A549 (cell line): ENCODE measurements around the gene AMPD3. TPM values are rescaled to one million over a fixed set of nuclear protein-coding genes. Genes with fewer than 3 reads are reported as not detected.

Experiments
- ATAC-seq, 2 experiments: fragments of 200-7000 bp in 1 of 2; fragments of >200 bp in 1 of 2; cut with Nextera tagmentation in 1 of 2; cut with Tn5 transposase in 1 of 2; 3 replicates each; pipeline versions ENCODE4 v1.8.0 to v1.9.1; 2018 to 2020; ENCODE audit warnings: mild to moderate bottlenecking in 1 of 2, moderate library complexity in 1 of 2
- CTCF ChIA-PET: fragments of 300-600 bp; sonication (Branson Sonifier 250); formaldehyde crosslinking; extraction: SDS; loops from one replicate; lab custom pipeline; 2021; ENCODE audit warnings: antibody characterized with exemption, inconsistent platforms; lab: Yijun Ruan, JAX
- POLR2A ChIA-PET: fragments of 350-600 bp; formaldehyde crosslinking; extraction: SDS; loops from one replicate; lab custom pipeline; 2021; ENCODE audit warnings: antibody characterized with exemption, inconsistent platforms; lab: Yijun Ruan, JAX
- DNase-seq, 2 experiments: peaks; one replicate each; pipeline versions ENCODE4 v3.0.0 to v3.0.0-alpha.2; 2011 to 2016; ENCODE audit warnings: low read depth in 1 of 2, low spot score in 1 of 2
- FAIRE-seq: peaks from 2 replicates; lab custom pipeline; 2011; peaks lifted over from hg19 to GRCh38; lab: Jason Lieb, UNC
- H3K27ac ChIP-seq, 2 experiments: fragments of >200 bp; sonication (Bioruptor Twin); formaldehyde crosslinking; 3 replicates each; pipeline ENCODE4 v1.5.1; 2016 to 2017
- H3K4me1 ChIP-seq: fragments of >200 bp; sonication (Bioruptor Twin); formaldehyde crosslinking; 3 replicates; pipeline ENCODE4 v1.6.1; 2016
- H3K4me2 ChIP-seq: fragments of >200 bp; sonication (Bioruptor Twin); formaldehyde crosslinking; 3 replicates; pipeline ENCODE4 v1.6.1; 2016
- H3K4me3 ChIP-seq: fragments of >200 bp; sonication (Bioruptor Twin); formaldehyde crosslinking; 3 replicates; pipeline ENCODE4 v1.5.1; 2016
- H3K9me3 ChIP-seq: fragments of >200 bp; sonication (Bioruptor Twin); formaldehyde crosslinking; 3 replicates; pipeline ENCODE4 v1.6.1; 2016
- CBX2 ChIP-seq: fragments of 200-600 bp; sonication (generic); IDR thresholded peaks from 2 replicates; pipeline ENCODE4 v1.6.1; 2016; ENCODE audit warnings: low read depth, mild to moderate bottlenecking, borderline replicate concordance
- CBX8 ChIP-seq: fragments of 200-600 bp; sonication (generic); IDR thresholded peaks from 2 replicates; pipeline ENCODE4 v1.6.1; 2016
- CEBPB ChIP-seq, 2 experiments: fragments of >200 bp in 1 of 2; sonication (Bioruptor Twin) in 1 of 2; formaldehyde crosslinking in 1 of 2; IDR thresholded peaks; 2 replicates each; pipeline ENCODE4 v1.6.1; 2012 to 2016
- CHD2 ChIP-seq: fragments of 150-350 bp; IDR thresholded peaks from 2 replicates; pipeline ENCODE4 v1.6.1; 2014; ENCODE audit warnings: low read length; ENCODE audit not compliant: partially characterized antibody
- CHD4 ChIP-seq: fragments of 200-600 bp; sonication (generic); IDR thresholded peaks from 2 replicates; pipeline ENCODE4 v1.6.1; 2016; ENCODE audit warnings: antibody characterized with exemption, mild to moderate bottlenecking, borderline replicate concordance
- EHMT2 ChIP-seq: fragments of 200-600 bp; sonication (generic); IDR thresholded peaks from 2 replicates; pipeline ENCODE4 v1.6.1; 2016; ENCODE audit warnings: antibody characterized with exemption, low read depth, mild to moderate bottlenecking, moderate library complexity
- EP300 ChIP-seq, 2 experiments: fragments of >200 bp; sonication (Bioruptor Twin); formaldehyde crosslinking; IDR thresholded peaks; 2 replicates in 1 of 2; 3 replicates in 1 of 2; pipeline ENCODE4 v1.6.1; 2016 to 2017
- ESRRA ChIP-seq: fragments of 150-350 bp; IDR thresholded peaks from 2 replicates; pipeline ENCODE4 v1.6.1; 2014; ENCODE audit warnings: mild to moderate bottlenecking, low read length, borderline replicate concordance
- FOSL2 ChIP-seq, 2 experiments: fragments of 450-650 bp in 1 of 2; fragments of >200 bp in 1 of 2; sonication (Bioruptor Twin) in 1 of 2; formaldehyde crosslinking; IDR thresholded peaks; 2 replicates each; pipeline versions ENCODE4 v1.5.0 to v1.6.1; 2016 to 2020; ENCODE audit warnings: mild to moderate bottlenecking in 1 of 2, moderate library complexity in 1 of 2
- HDAC2 ChIP-seq: fragments of 200-600 bp; sonication (generic); IDR thresholded peaks from 2 replicates; pipeline ENCODE4 v1.6.1; 2016
- HEYL ChIP-seq: fragments of 250-450 bp; sonication (Bioruptor Pico); IDR thresholded peaks from 2 replicates; pipeline ENCODE4 v1.8.0; 2021; ENCODE audit warnings: mild to moderate bottlenecking, moderate library complexity
- HOXA7 ChIP-seq: fragments of 250-450 bp; sonication (Bioruptor Pico); IDR thresholded peaks from 2 replicates; pipeline ENCODE4 v1.5.0; 2020; ENCODE audit warnings: mild to moderate bottlenecking, moderate library complexity
- JUN ChIP-seq, 2 experiments: fragments of >200 bp; sonication (Bioruptor Twin); formaldehyde crosslinking; IDR thresholded peaks; 2 replicates in 1 of 2; 3 replicates in 1 of 2; pipeline ENCODE4 v1.6.1; 2016 to 2017
- KDM1A ChIP-seq: fragments of 200-600 bp; sonication (generic); IDR thresholded peaks from 2 replicates; pipeline ENCODE4 v1.6.1; 2016; ENCODE audit warnings: low read depth, mild to moderate bottlenecking
- MAFK ChIP-seq: fragments of 450-650 bp; IDR thresholded peaks from 2 replicates; pipeline ENCODE4 v1.6.1; 2014; ENCODE audit not compliant: partially characterized antibody
- MYC ChIP-seq: IDR thresholded peaks from 2 replicates; pipeline ENCODE4 v1.6.1; 2012; ENCODE audit warnings: mild to moderate bottlenecking, inconsistent platforms, low read length, improper control_type of control experiment, borderline replicate concordance
- NFE2L2 ChIP-seq: fragments of 150-350 bp; conservative IDR thresholded peaks from 2 replicates; pipeline ENCODE4 v1.6.1; 2014; ENCODE audit warnings: low read length
- NPAS2 ChIP-seq: fragments of 250-450 bp; sonication (Bioruptor Pico); IDR thresholded peaks from 2 replicates; pipeline ENCODE4 v1.8.0; 2022; ENCODE audit warnings: mild to moderate bottlenecking, moderate library complexity, borderline replicate concordance
- NR3C1 ChIP-seq: fragments of >200 bp; sonication (Bioruptor Twin); formaldehyde crosslinking; IDR thresholded peaks from 3 replicates; pipeline ENCODE4 v1.6.1; 2017
- PBX3 ChIP-seq: IDR thresholded peaks from 2 replicates; pipeline ENCODE4 v1.6.1; 2012
- PHF8 ChIP-seq: fragments of 200-600 bp; sonication (generic); IDR thresholded peaks from 2 replicates; pipeline ENCODE4 v1.6.1; 2016; ENCODE audit warnings: low read depth, mild to moderate bottlenecking, antibody characterized with exemption, moderate library complexity, borderline replicate concordance
- RAD21 ChIP-seq, 2 experiments: fragments of >200 bp in 1 of 2; sonication (Bioruptor Twin) in 1 of 2; formaldehyde crosslinking in 1 of 2; IDR thresholded peaks in 1 of 2; conservative IDR thresholded peaks in 1 of 2; 2 replicates in 1 of 2; 3 replicates in 1 of 2; pipeline ENCODE4 v1.6.1; 2012 to 2018; ENCODE audit warnings: inconsistent platforms in 1 of 2
- RARB ChIP-seq: fragments of 250-450 bp; sonication (Bioruptor Pico); IDR thresholded peaks from 2 replicates; pipeline ENCODE4 v1.8.0; 2021; ENCODE audit warnings: mild to moderate bottlenecking, moderate library complexity
- RCOR1 ChIP-seq: fragments of 150-350 bp; IDR thresholded peaks from 2 replicates; pipeline ENCODE4 v1.6.1; 2014; ENCODE audit warnings: antibody characterized with exemption, low read length, low read depth
- RNF2 ChIP-seq: fragments of 200-600 bp; sonication (generic); IDR thresholded peaks from 2 replicates; pipeline ENCODE4 v1.6.1; 2016; ENCODE audit warnings: low read depth, mild to moderate bottlenecking, antibody characterized with exemption, moderate library complexity, borderline replicate concordance
- SREBF2 ChIP-seq: fragments of 450-650 bp; IDR thresholded peaks from 2 replicates; pipeline ENCODE4 v1.6.1; 2014; ENCODE audit warnings: mild to moderate bottlenecking, moderate library complexity
- TFCP2L1 ChIP-seq: fragments of 250-450 bp; sonication (Bioruptor Pico); IDR thresholded peaks from 2 replicates; pipeline ENCODE4 v1.5.0; 2021; ENCODE audit warnings: mild to moderate bottlenecking
- ZNF302 ChIP-seq: fragments of 250-450 bp; sonication (Bioruptor Pico); IDR thresholded peaks from 2 replicates; pipeline ENCODE4 v1.9.0; 2021; ENCODE audit warnings: inconsistent platforms, mild to moderate bottlenecking, moderate library complexity
- WGBS: methylation state at CpG from one replicate; pipeline ENCODE4 v1.1.6; 2017; ENCODE audit errors: missing lambda C conversion rate; 5-methylcytosine and 5-hydroxymethylcytosine counted together
- polyA plus RNA-seq, 4 experiments: library from polyadenylated mRNA; depleted of rRNA in 3 of 4; stranded (reverse); fragments of >200 nt; fragmentation: RNase III in 1 of 4; extraction: RNeasy Plus Mini Kit Qiagen cat#74134 plus additional on column Dnase treatment in 1 of 4; gene quantifications; 2 replicates in 3 of 4; 3 replicates in 1 of 4; pipeline ENCODE4 v1.2.3, GENCODE V29; 2011 to 2017
- TF ChIP-seq, protein P1 (sequence below): fragments of >200 bp; sonication (Bioruptor Twin); formaldehyde crosslinking; IDR thresholded peaks from 3 replicates; pipeline ENCODE4 v1.6.1; 2016
- TF ChIP-seq, protein P2 (sequence below): IDR thresholded peaks from 2 replicates; pipeline ENCODE4 v1.6.1; 2012; ENCODE audit warnings: low read depth, borderline replicate concordance
- TF ChIP-seq, protein P3 (sequence below): fragments of >200 bp; sonication (Bioruptor Twin); formaldehyde crosslinking; IDR thresholded peaks from 3 replicates; pipeline ENCODE4 v1.5.1; 2016
- TF ChIP-seq, protein P4 (sequence below): fragments of >200 bp; sonication (Bioruptor Twin); formaldehyde crosslinking; IDR thresholded peaks from 2 replicates; pipeline ENCODE4 v1.6.1; 2016
- TF ChIP-seq, protein P5 (sequence below): fragments of 250-450 bp; sonication (Bioruptor Pico); IDR thresholded peaks from 2 replicates; pipeline ENCODE4 v1.5.0; 2020; ENCODE audit warnings: low read depth, mild to moderate bottlenecking, moderate library complexity

AMPD3 gene
- polyA plus RNA-seq, 2 of the 4 experiments (the other 2 are of a cell fraction): 3.1 to 4.7 TPM

DNA sequence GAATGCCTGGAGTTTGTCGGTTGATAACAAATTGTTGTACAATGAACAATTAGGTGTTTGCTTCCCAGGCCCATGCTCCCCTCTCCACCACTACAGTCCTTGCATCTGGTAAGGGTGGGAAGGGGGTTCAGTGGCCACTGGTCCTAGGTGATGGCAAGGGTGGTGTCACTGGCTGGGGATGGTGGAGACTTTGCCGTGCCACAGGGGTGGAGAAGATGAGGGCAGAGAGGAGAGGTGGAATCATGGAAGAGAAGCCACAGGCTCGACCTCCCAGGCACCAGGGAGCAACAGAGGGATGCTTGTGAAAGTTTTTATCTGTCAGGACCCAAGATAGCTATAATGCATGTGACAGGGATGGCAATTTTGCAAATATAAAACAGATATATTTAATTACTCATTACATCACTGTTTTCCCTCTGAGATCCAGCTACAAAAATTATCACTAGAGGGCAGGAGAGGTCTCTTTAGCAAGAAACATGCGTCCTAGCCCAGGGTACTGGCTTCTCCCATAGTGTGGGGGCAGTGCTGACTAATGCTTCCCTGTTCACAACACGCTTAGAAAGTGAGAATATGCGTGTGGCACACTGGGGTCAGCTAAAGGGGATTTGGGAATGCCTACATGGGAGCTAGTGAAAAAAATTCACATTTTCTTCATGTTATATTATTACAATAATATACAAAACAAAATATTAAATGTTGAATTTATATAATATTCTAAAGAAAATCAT lies 49.0 kb upstream of the AMPD3 start (continued):
- TF ChIP-seq RCOR1 (no peak), FOSL2 (IDR thresholded peaks at IDR 0.05) (no peak), FOSL2 (CRISPR knock-in tag; IDR thresholded peaks at IDR 0.05) (peak; percentile 52), MAFK (peak; percentile 42), SREBF2 (no peak), TFCP2L1 (no peak), CBX2 (no peak), CHD2 (no peak), JUN (IDR thresholded peaks at IDR 0.05) (no peak), CEBPB (IDR thresholded peaks at IDR 0.05) (peak in 1 of 2 experiments; percentile 49; a peak in 1 of 4 replicates), HEYL (CRISPR knock-in tag) (no peak), HOXA7 (CRISPR knock-in tag) (no peak), ZNF302 (CRISPR knock-in tag) (no peak), EHMT2 (no peak), HDAC2 (no peak), RARB (CRISPR knock-in tag) (no peak), KDM1A (no peak), RAD21 (conservative IDR thresholded peaks at IDR 0.05 in 1 of 2, IDR thresholded peaks at IDR 0.05 in 1 of 2) (peak; percentile 92 to 94), EP300 (IDR thresholded peaks at IDR 0.05) (no peak), PBX3 (no peak), PHF8 (no peak)
- TF ChIP-seq, protein P1, sequence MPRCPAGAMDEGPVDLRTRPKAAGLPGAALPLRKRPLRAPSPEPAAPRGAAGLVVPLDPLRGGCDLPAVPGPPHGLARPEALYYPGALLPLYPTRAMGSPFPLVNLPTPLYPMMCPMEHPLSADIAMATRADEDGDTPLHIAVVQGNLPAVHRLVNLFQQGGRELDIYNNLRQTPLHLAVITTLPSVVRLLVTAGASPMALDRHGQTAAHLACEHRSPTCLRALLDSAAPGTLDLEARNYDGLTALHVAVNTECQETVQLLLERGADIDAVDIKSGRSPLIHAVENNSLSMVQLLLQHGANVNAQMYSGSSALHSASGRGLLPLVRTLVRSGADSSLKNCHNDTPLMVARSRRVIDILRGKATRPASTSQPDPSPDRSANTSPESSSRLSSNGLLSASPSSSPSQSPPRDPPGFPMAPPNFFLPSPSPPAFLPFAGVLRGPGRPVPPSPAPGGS: no peak
- TF ChIP-seq, protein P2, sequence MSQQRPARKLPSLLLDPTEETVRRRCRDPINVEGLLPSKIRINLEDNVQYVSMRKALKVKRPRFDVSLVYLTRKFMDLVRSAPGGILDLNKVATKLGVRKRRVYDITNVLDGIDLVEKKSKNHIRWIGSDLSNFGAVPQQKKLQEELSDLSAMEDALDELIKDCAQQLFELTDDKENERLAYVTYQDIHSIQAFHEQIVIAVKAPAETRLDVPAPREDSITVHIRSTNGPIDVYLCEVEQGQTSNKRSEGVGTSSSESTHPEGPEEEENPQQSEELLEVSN: no peak
- TF ChIP-seq, protein P3, sequence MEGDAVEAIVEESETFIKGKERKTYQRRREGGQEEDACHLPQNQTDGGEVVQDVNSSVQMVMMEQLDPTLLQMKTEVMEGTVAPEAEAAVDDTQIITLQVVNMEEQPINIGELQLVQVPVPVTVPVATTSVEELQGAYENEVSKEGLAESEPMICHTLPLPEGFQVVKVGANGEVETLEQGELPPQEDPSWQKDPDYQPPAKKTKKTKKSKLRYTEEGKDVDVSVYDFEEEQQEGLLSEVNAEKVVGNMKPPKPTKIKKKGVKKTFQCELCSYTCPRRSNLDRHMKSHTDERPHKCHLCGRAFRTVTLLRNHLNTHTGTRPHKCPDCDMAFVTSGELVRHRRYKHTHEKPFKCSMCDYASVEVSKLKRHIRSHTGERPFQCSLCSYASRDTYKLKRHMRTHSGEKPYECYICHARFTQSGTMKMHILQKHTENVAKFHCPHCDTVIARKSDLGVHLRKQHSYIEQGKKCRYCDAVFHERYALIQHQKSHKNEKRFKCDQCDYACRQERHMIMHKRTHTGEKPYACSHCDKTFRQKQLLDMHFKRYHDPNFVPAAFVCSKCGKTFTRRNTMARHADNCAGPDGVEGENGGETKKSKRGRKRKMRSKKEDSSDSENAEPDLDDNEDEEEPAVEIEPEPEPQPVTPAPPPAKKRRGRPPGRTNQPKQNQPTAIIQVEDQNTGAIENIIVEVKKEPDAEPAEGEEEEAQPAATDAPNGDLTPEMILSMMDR: peak; percentile 87

GRCh38 chr11:10407055-10407454 lies 48.0 kb upstream of the AMPD3 start:
- DNase-seq (peak; percentile 33 to 74), ATAC-seq (peak; percentile 72), FAIRE-seq (peak; percentile 89)
- peak overlapping the region; percentile 68 for H3K4me2 ChIP-seq
- H3K4me3 ChIP-seq: no peak overlapping the region
- no peaks in the 10 kb centered on the region for H3K9me3 ChIP-seq
- H3K27ac ChIP-seq: peak overlapping the region; percentile 75 to 79
- H3K4me1 ChIP-seq: peaks cover 26% of the 10 kb centered on the region
- ChIA-PET CTCF (interaction anchor here (0.7 to 3.2 kb wide), 23 partner anchors 14 to 333 kb away, joined by 3 to 39 read pairs (median 7); partner anchors contain the start of gene AMPD3), POLR2A (interaction anchor here (0.7 kb wide), 1 partner anchor 247 kb away, joined by 3 read pairs; no protein-coding TSS in a partner anchor)
- 1% methylated on average over 3 of the region's 3 CpGs for WGBS
- no peak for TF ChIP-seq RNF2
- TF ChIP-seq NR3C1: no peak
- TF ChIP-seq, protein P4, sequence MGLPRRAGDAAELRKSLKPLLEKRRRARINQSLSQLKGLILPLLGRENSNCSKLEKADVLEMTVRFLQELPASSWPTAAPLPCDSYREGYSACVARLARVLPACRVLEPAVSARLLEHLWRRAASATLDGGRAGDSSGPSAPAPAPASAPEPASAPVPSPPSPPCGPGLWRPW: no peak
- no peak for TF ChIP-seq HDAC2
- TF ChIP-seq CBX8: no peak
- TF ChIP-seq CHD2: no peak
- TF ChIP-seq PHF8: no peak
- TF ChIP-seq MYC: no peak
- no peak for TF ChIP-seq NPAS2 (CRISPR knock-in tag)
- no peak for TF ChIP-seq SREBF2
- TF ChIP-seq JUN (IDR thresholded peaks at IDR 0.05): peak in 1 of 2 experiments; percentile 45; a peak in 2 of 5 replicates
- TF ChIP-seq NFE2L2: no peak
- TF ChIP-seq, protein P5, sequence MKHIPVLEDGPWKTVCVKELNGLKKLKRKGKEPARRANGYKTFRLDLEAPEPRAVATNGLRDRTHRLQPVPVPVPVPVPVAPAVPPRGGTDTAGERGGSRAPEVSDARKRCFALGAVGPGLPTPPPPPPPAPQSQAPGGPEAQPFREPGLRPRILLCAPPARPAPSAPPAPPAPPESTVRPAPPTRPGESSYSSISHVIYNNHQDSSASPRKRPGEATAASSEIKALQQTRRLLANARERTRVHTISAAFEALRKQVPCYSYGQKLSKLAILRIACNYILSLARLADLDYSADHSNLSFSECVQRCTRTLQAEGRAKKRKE (CRISPR knock-in tag): no peak
- no peak for TF ChIP-seq CHD4
- no peak for TF ChIP-seq KDM1A
- TF ChIP-seq ESRRA: no peak
